ENCODE measurements around the gene CDH23. TPM values are rescaled to one million over a fixed set of nuclear protein-coding genes. Genes with fewer than 3 reads are reported as not detected.

The CDH23 gene
- total RNA-seq, 1 donor from 2014 or later = 4.5 TPM

GRCh38 chr10:71534568-71535194 lies 138.0 kb downstream of the CDH23 start:
- Histone ChIP-seq H3K9me3 (replicated peaks) (no peaks in the 10 kb centered on the region), H3K4me3 (no peak overlapping the region), H3K27ac (replicated peaks) (no peak overlapping the region), H3K4me1 (peaks cover 5% of the 10 kb centered on the region), H3K27me3 (ENCODE audit: low read depth) (no peaks in the 10 kb centered on the region), H3K36me3 (no peaks in the 10 kb centered on the region)
- TF ChIP-seq, protein P1, sequence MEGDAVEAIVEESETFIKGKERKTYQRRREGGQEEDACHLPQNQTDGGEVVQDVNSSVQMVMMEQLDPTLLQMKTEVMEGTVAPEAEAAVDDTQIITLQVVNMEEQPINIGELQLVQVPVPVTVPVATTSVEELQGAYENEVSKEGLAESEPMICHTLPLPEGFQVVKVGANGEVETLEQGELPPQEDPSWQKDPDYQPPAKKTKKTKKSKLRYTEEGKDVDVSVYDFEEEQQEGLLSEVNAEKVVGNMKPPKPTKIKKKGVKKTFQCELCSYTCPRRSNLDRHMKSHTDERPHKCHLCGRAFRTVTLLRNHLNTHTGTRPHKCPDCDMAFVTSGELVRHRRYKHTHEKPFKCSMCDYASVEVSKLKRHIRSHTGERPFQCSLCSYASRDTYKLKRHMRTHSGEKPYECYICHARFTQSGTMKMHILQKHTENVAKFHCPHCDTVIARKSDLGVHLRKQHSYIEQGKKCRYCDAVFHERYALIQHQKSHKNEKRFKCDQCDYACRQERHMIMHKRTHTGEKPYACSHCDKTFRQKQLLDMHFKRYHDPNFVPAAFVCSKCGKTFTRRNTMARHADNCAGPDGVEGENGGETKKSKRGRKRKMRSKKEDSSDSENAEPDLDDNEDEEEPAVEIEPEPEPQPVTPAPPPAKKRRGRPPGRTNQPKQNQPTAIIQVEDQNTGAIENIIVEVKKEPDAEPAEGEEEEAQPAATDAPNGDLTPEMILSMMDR (IDR thresholded peaks at IDR 0.05; ENCODE audit: borderline replicate concordance) = no peak
- intact Hi-C loops (cut with micrococcal nuclease) = no loop called here
- DNase-seq = peak; percentile 11

DNA sequence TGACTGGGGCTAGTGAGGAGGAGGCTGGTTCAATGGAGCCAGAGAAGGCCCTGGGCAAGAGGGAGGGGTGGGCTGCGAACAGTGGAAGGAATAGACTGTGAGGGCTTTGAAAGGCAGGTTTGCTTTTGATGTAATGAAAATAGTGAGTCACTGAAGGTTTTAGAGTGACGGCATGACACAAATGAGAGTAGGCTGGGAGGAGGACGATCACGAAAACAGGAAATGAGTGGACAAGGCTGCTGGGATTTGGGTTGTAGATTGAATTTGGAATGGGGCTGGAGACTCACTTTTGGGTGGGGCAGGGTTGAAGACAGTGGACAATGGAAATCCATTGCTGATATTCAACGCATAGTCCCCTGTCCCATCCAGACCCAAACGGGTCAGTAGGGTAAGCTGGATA lies 139.6 kb downstream of the CDH23 start:
- Histone ChIP-seq H3K27me3 (ENCODE audit: low read depth) (no peaks in the 10 kb centered on the region), H3K4me1 (peaks cover 5% of the 10 kb centered on the region), H3K27ac (replicated peaks) (no peak overlapping the region), H3K36me3 (no peaks in the 10 kb centered on the region), H3K9me3 (replicated peaks) (no peaks in the 10 kb centered on the region), H3K4me3 (no peak overlapping the region)
- no peak for DNase-seq
- TF ChIP-seq, protein P1 (IDR thresholded peaks at IDR 0.05; ENCODE audit: borderline replicate concordance) = no peak
- intact Hi-C loops (cut with micrococcal nuclease) = no loop called here

GRCh38 chr10:71537125-71537524 lies 140.4 kb downstream of the CDH23 start:
- no peak for DNase-seq
- Histone ChIP-seq H3K36me3 (no peaks in the 10 kb centered on the region), H3K9me3 (replicated peaks) (no peaks in the 10 kb centered on the region), H3K27me3 (ENCODE audit: low read depth) (no peaks in the 10 kb centered on the region), H3K27ac (replicated peaks) (no peak overlapping the region), H3K4me1 (peaks cover 5% of the 10 kb centered on the region), H3K4me3 (no peak overlapping the region)
- TF ChIP-seq, protein P1 (IDR thresholded peaks at IDR 0.05; ENCODE audit: borderline replicate concordance) = no peak
- intact Hi-C loops (cut with micrococcal nuclease) = no loop called here

DNA sequence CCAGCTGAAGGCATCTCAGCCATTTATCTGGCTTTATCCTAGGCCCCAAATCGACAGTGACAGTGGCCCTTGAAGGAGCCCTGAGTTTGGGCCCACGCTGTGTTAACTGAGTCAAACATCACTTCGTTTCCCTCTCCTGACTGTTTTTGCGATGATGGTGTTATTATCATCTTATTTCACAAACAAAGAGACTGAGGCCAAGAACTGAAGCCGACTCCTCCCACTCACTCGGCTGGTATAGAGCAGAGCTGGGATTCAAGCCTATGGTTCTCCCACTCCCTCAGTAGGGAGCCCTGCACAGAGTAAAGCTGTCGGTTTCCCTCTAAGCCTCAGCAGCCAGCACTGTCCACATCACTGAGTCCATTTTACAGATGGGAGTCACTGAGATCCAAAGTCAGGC lies 141.0 kb downstream of the CDH23 start:
- Histone ChIP-seq H3K9me3 (replicated peaks) (no peaks in the 10 kb centered on the region), H3K36me3 (no peaks in the 10 kb centered on the region), H3K4me3 (no peak overlapping the region), H3K4me1 (peaks cover 5% of the 10 kb centered on the region), H3K27me3 (ENCODE audit: low read depth) (no peaks in the 10 kb centered on the region), H3K27ac (replicated peaks) (no peak overlapping the region)
- DNase-seq = no peak
- intact Hi-C loops (cut with micrococcal nuclease) = no loop called here
- TF ChIP-seq, protein P1 (IDR thresholded peaks at IDR 0.05; ENCODE audit: borderline replicate concordance) = no peak

- no peaks in the 10 kb centered on the region for H3K9me3 ChIP-seq (replicated peaks)
- DNase-seq = no peak
- no peaks in the 10 kb centered on the region for H3K36me3 ChIP-seq
- H3K4me3 ChIP-seq = no peak overlapping the region
- H3K4me1 ChIP-seq = peaks cover 5% of the 10 kb centered on the region
- intact Hi-C loops (cut with micrococcal nuclease) = no loop called here
- H3K27ac ChIP-seq (replicated peaks) = no peak overlapping the region
- TF ChIP-seq, protein P1 (IDR thresholded peaks at IDR 0.05; ENCODE audit: borderline replicate concordance) = no peak
- no peaks in the 10 kb centered on the region for H3K27me3 ChIP-seq (ENCODE audit: low read depth)
Measured at GRCh38 chr10:71538608-71539260, 142.0 kb downstream of the CDH23 start.
